Stimulated activated CD4-positive, alpha-beta T cell treated with anti-CD3 and anti-CD28 coated beads, Interleukin-12 subunit alpha, Interleukin-12 subunit beta, amount 100 ng/mL, for 24 hours (primary cell): Measurements from ENCODE around the gene TMEM63C.

Source experiments
- DNase-seq, 2 experiments: peaks; one replicate each; pipeline ENCODE4 v3.0.0-alpha.2; 2020; ENCODE audit warnings: low read depth in 2 of 2

The TMEM63C gene

DNA sequence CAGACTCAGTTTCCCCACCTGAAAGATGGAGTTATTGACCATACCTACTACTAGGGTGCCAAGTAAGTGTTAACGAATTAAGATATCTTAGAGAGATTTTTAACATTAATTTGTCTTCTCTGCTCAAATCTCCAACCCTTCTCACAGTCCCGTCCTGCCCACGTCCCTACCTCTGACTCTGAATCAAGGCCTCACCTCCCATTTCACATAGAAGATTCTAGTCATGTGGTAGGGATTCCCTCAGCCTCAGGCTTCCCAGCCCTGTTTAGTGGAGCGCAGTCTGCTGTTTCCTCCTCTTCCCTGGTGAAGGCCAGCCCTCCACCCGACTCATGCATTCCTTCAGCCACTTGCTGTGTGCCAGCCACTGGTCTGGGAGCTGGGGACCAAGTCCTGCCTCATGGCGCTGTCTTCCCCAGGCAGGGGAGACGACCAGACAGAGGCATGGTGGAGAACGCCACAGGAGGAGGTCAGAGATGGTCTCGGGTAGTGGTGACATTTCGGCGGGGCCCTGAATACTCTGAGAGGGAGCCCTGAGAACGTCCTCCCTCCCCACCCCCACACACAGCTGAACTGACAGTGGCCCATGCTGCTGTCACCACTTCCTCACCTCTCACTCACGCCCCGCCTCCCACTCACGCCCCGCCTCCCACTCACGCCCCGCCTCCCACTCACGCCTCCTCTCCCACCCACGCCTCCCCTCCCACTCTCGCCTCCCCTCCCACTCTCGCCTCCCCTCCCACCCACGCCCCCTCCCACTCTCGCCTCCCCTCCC, 38.8 kb downstream of the TMEM63C start:
- no peak for DNase-seq

DNA sequence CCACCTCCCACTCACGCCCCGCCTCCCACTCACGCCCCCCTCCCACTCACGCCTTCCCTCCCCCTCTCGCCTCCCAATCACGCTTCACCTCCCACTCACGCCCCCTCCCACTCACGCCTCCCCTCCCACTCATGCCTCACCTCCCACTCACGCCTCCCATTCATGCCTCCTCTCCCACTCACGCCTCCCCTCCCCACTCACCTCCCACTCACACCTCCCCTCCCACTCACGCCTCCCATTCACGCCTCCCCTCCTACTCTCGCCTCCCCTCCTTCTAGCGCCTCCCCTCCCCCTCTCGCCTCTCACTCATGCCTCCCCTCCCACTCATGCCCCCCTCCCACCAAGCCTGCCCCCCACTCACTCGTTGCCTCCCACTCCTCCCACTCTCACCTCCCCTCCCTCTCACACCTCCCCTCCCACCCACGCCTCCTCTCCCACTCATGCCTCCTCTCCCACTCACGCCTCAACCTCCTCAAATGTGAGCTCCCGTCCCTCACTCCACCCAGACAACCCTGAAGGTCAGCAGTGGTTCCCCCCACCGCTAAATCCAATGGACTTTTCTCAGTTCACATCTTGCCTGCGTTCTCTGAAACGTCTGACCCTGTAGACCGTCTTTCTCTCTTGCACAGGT, 39.8 kb downstream of the TMEM63C start:
- no peak for DNase-seq

DNA sequence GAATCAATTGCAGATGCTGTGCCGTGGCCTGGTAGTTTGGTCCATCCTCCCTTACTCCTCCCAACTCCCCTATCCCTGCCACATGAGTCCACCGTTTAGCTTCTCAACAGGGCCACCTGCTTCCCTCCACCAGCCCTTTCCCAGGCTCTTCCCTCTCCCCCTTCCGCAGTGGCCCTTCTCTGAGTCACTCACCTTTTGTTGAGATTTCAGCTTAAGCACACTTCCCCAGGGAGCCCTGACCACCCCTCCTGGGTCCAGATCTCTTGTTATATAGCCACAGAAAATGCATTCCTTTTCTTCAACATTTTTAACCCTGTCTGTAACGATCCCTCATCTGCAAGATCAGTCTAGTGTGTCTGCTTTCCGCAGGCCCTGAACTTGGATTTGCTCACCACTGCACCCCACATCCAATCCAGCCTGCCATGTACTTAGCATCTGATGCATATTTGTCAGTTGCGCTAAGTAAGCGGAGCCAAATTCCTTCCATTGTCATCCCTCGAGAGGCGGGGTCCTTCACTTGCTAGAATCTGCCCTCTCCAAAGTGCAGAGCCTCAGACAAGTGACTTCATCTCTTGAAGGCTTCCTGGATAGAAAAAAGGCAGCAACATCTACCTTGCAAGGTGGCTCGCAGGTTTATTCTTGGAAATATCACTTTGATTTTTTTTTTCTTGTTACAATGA, 41.1 kb downstream of the TMEM63C start:
- DNase-seq = no peak

DNA sequence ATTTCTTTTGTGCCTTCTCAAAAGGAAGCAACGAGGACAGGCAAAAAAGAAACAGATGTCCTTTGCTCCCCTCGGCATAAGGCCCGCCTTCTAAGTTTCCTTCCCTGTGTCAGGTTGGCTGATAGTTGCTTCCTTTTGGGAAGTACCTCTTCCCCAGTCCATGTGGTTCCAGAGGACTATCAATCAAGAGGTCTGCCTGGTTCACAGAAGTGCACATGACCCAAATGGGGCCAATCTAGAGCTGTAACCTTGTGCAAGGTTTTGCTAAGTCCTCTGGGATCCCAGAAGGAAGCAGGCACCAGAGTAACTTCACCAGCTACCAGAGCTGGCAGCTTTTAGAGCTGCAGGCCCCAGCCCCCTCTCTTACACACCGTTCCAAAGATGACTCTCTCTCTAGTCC, 42.6 kb downstream of the TMEM63C start:
- no peak for DNase-seq

DNA sequence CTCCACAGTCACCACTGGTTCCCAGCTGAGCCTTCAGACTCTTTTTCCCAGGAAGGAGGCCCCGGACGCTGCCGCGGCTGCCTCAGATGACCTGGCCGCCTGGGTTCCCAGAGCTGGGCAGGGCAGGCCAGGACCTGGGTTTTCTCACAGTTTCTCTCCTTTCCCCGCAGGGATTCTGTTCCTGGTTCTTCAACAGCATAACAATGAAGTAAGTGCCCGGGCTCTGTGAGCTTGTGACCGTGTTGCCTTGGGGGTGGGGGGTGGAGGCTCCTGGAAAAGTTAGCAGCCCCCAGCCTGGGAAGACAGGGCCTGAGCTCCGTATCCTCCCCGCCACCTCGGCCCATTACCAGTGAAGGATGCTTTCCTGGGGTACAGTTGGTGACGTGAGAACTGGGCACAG, 43.7 kb downstream of the TMEM63C start:
- no peak for DNase-seq

DNA sequence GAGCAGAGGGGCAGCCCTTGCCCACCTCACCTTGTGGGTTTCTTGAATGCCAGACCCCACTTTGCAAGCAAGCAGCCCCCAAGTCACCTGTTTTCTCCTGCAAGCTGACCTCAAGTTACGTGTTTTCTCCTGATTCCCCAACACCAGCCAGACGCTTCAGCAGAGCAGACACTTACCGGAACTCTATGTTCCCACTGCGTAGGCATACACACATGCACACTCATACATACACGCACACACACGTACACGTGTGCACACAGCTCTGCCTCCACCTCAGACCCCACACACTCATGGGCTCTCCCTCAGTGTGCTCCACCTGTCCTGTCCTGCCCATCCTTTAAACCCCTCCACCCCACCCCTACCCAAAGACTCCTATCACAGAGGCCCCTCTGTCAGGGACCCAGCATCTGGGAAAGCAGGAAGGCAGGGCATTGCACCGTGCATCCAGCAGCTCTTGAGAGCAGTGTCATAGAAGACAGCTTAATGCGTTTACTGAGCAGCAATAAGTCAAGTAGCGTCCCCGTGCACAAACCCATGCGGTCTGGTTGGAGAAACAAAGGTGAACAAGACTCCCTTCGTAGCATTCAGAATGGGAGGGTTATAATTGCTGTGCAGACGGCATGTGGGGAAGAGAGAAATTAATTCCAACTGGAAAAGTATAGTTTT, 44.4 kb downstream of the TMEM63C start:
- no peak for DNase-seq

DNA sequence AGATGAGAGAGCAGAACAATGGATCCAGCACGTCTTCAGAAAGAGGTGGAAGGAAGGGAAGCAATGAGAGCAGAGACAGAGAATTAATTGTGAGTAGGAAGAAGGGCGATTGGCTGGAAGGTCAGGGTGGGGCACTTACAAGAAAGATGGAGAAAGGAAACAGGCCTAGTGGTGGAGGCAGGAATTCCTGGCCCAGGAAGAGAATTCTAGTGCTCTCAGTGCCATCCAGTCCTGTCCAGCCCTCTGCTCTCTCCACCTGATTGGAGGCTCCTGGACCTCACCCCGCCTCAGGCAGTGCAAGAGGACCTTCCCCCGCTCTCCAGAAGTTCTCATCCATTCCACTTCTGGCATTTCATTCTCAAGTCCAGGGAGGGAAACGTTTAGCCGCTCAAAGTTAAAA, 46.5 kb downstream of the TMEM63C start:
- no peak for DNase-seq

DNA sequence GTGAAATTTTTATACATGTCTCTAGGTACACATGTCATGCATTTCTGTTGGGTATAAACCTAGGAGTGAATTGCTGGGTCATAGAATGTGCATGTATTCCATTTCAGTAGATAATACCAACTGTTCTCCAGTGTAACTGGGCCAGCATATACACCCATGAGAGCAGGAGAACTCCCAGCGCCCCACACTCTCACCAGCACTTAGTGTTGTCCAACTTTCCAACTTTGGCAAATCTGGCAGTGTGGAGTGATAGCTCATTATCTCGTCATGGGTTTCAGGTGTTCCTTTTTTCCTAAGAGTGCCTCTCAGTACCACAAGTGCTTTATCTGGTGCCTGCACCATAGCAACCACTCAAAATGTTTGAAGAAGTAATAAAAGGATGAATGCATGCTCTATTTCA, 49.3 kb downstream of the TMEM63C start:
- no peak for DNase-seq

DNA sequence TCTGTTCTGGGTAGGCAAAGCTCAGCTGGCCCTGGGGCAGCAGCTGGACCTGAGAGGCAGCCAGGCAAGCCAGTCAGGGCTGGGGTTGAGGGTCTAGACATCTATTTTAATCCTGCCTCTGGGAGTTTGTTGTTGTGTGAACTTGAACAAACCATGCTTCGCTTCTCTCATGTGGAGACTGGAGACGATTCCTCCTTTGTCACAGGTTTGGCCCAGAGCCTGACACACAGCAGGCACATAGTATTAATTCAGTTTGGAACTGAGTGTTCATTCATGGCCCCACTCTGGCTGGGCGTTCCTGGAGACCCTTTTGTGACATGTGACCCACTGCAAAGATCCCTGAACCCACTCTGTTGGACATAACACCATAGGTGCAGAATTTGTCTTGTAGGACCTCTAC, 50.1 kb downstream of the TMEM63C start:
- DNase-seq = no peak

DNA sequence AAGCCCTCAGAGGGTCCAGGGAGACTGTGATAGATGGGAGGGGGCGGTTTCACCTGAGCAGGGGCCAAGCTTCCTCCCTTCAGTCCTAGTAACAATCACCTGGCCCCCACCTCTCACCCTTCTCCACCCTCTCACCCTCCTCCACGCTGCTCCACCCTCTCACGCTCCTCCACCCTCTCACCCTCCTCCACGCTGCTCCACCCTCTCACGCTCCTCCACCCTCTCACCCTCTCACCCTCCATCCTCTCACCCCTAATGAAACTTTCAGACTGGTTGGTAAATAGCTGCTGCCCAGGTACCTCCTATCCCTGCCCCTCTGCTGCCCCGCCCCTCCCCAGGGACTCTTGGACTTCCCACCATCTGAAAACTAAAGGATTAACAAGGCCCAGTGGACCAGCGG, 55.2 kb downstream of the TMEM63C start:
- no peak for DNase-seq

DNA sequence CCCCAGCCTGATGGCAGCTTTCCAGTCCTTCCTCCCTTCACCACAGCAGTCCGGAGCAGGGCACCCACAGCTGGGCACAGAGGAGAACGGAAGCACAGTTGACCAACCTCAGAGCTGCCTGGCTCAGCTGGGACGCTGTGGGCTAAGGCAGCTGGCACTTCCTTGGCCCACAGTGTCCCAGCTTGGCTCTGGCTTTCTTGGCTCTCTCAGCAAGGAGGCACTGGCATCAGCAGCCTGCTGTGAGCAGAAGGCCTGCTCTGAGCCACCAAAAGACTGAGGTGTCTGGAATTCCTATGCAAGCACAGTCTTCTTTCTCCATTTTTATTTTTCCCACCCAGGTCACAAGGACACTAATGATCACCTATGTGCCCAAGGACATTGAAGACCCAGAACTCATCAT, 56.8 kb downstream of the TMEM63C start:
- no peak for DNase-seq

DNA sequence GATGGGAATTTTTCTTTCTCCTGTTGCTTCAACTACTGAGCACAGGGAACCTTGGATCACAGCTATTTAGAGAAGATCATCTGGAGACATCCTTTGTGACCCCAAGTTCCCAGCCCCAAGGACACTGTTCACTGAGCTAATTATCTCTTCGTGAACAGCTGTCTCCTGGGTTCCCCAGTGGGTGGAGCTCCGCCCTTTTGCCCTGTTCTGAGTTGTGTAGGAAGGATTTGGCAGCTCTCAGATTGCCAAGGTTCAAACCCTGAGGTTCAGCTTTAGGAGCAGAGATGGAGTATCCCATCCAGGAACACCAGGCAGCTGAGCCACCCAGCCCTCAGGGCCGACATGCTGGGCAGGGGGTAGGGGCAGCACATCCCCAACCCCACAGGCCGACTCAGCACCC, 57.4 kb downstream of the TMEM63C start:
- DNase-seq = no peak

DNA sequence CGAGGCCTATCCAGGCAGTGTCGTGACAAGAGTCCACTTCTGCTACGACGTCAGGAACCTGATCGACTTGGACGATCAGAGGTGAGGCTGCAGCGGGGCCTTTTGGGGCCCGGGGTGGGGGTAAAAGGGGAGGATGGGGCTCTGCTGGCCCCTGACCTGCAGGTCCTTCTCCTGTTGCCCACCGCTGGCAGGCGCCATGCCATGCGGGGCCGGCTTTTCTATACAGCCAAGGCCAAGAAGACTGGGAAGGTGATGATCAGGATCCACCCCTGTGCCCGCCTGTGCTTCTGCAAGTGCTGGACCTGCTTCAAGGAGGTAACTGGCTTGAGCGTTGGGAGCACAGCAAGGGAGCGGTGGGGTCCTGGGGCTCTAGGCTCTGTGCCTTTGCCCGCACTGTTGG, 57.8 kb downstream of the TMEM63C start:
- no peak for DNase-seq

DNA sequence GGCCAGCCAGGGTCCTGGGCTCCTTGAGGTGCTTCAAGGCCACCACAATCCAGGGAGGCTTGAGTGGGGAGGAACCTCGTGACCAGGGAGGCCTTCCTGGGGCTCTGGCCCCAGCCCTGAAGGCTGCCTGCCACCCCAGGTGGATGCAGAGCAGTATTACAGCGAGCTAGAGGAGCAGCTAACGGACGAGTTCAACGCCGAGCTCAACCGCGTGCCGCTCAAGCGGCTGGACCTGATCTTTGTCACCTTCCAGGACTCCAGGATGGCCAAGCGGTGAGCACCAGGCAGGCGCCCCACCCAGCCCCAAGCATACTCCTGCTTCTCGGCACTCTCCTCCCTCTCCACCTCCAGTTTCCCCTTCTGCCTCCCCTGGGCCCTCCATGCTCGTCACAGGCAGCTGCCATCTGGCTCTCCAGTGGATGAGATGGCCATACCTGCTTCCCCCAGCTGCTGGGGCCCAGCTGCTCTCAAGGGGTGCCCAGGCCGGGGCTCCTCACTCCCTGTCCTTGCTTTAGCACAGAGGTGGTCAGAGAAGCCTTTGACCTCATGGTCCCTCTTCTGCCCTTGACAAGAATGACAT, 58.8 kb downstream of the TMEM63C start:
- DNase-seq = no peak

DNA sequence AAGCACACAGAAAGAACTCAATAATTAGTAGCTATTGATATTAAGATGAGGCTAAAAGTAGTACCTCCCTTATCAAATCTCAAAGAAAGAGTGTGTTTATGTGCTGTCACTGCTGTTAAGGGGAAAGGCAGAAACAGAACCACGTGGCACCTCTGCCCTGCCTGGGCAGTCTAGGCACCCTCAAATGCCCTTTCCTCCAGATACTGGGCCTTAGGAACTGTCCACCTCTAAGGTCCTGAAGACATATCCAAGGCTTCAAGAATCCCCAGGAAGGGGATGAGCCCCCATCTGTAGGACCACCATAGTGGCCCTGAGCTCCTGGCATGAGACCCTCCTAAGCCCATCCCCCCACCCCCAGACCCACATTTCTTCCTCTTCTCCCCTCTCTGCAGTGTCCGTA, 60.4 kb downstream of the TMEM63C start:
- no peak for DNase-seq

DNA sequence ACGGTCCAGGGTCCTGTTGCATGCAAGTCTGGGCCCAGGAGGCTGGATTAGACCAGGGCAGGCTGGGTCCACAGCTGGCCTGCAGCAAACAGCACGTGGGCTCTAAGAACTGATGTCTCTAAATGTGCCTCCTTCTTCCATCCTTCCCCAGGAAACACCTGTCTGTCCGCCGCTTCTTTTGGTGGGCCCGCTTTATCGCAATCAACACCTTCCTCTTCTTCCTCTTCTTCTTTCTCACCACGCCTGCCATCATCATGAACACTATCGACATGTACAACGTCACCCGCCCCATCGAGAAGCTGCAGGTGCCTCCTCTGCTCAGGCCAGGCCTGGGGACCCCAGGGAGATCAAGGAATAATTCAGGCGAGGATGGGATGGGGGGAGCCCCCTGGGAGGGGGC, 61.2 kb downstream of the TMEM63C start:
- no peak for DNase-seq

DNA sequence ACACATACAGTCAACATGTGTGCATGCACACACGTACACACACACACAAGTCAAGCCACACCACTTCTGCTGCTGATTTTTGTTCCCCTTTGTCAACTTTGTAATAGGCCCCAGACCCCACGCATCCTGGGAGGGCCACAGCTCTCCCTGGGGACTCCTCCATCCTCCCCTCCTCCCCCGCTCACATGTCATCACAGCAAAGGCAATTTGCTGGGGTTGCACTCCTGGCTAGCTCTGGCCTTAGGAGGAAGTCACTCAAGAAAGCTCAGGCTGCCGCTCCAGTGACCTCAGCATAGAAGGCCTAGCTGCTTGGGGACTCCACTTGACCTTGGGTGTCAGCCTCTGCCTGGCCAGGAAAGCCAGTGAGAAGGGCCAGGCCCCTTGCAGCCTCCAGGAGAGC, 62.3 kb downstream of the TMEM63C start:
- DNase-seq = no peak

DNA sequence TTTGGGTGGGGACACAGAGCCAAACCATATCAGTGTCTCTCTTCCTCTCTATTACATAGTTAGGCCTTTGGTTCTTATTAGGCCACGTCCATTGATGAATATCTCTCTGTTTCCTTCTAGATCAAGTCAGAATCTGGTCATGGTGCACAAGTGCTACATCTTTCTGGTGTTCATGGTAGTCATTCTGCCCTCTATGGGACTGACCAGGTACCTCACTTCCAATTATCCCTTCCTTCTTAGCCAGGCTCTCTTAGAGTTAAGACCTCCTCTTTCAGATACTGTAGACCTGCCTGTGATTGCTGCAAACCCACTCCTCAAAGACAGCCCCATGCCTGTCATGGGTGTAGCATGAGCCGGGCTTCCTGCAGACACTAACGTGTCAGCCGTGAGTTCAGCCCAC, 64.2 kb downstream of the TMEM63C start:
- DNase-seq = no peak

DNA sequence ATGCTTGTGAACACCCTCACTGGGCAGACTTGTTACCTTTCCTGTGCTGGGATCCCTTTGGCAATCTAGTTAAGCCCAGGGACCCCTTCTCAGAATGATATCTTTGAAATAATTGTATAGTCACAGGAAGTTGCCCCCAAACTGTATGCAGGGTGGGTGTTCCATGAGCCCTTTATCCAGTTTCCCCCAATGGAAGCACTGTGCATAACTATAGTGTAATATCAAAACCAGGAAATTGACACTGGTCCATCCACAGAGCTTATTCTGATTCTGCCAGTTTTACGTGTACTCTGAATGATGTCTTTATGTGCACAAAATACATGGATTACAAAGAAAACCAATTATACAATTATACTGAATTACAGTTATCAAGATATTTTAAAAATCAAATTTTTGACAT, 65.2 kb downstream of the TMEM63C start:
- DNase-seq = no peak

DNA sequence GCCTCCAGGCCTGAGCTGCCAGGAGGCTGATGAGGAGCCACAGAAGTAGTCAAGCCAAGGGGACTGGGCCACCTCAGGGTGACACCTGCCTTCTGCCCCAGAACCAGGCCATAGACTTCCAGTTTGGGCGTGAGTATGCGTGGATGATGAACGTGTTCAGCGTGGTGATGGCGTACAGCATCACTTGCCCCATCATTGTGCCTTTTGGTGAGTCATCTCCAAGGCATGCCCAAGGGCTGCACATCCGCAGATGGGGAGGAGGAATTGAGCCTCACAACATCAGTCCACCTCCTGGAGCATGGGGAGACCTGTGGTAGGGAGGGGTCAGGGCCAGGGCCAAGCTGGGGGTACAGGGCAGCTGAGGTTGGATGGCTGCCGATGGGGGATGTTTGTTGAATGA, 67.1 kb downstream of the TMEM63C start:
- DNase-seq = no peak

DNA sequence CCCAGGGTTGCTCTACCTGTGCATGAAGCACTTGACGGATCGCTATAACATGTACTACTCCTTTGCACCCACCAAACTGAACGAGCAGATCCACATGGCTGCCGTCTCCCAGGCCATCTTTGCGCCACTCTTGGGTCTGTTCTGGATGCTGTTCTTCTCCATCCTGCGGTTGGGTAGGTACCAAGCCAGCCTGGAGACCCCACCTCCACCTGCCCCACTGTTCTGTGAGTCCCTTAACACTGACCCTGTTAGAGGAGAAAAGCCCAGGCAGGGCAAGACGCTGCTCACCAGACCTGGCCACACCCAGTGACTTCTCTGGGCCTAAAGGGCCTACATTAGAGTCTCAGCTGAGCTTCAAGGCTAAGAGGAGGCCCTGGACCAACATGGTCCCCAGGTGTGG, 67.7 kb downstream of the TMEM63C start:
- no peak for DNase-seq

DNA sequence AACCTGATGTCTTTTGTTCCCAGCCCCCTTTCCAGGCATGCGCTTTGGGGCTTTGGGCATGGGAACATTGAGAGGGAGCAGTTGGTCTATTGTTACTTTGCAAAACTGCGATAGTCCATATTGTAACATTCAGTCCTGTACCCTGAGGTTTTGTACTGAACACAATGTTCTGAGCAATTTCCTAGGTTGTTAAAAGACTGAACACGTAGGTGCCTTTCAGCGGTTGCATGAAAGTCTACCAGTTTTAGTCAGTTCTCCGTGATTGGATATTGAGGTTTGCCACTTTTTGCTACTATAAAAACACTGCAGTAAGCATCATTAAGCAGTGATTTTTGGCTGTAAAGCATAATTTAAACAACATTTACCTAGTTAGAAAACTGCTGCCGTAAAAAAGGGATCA, 69.3 kb downstream of the TMEM63C start:
- no peak for DNase-seq
